SJSA1 (cell line): ENCODE results near the gene NANOS1. TPM values are rescaled to one million over a fixed set of nuclear protein-coding genes. Genes with fewer than 3 reads are reported as not detected.

Experiments
- DNase-seq, 2 experiments: peaks; one replicate each; pipeline ENCODE4 v3.0.0-alpha.2; 2015 to 2020; ENCODE audit warnings: low spot score in 2 of 2, low read depth in 1 of 2
- H3K27ac ChIP-seq: fragments of 250-450 bp; sonication (Bioruptor Pico); 2 replicates; pipeline ENCODE4 v1.5.1; 2020; ENCODE audit warnings: mild to moderate bottlenecking, moderate library complexity
- H3K27me3 ChIP-seq: fragments of 250-450 bp; sonication (Bioruptor Pico); replicated peaks from 2 replicates; pipeline ENCODE4 v1.5.1; 2020; ENCODE audit warnings: mild to moderate bottlenecking, moderate library complexity
- H3K36me3 ChIP-seq: fragments of 250-450 bp; sonication (Bioruptor Pico); 2 replicates; pipeline ENCODE4 v1.5.1; 2020; ENCODE audit warnings: mild to moderate bottlenecking
- H3K4me1 ChIP-seq: fragments of 250-450 bp; sonication (Bioruptor Pico); replicated peaks from 2 replicates; pipeline ENCODE4 v1.6.1; 2021; ENCODE audit warnings: mild to moderate bottlenecking
- H3K4me3 ChIP-seq: fragments of 250-450 bp; sonication (Bioruptor Pico); 2 replicates; pipeline ENCODE4 v1.5.1; 2020; ENCODE audit warnings: mild to moderate bottlenecking
- H3K9me3 ChIP-seq: fragments of 250-450 bp; sonication (Bioruptor Pico); replicated peaks from 2 replicates; pipeline ENCODE4 v1.5.1; 2020; ENCODE audit warnings: mild to moderate bottlenecking
- total RNA-seq: library from RNA; depleted of rRNA; stranded (reverse); fragments of >200 nt; shearing (Covaris generic); gene quantifications from 2 replicates; pipeline ENCODE4 v1.2.3, GENCODE V29; 2014; rRNA removed

NANOS1 gene, protein sequence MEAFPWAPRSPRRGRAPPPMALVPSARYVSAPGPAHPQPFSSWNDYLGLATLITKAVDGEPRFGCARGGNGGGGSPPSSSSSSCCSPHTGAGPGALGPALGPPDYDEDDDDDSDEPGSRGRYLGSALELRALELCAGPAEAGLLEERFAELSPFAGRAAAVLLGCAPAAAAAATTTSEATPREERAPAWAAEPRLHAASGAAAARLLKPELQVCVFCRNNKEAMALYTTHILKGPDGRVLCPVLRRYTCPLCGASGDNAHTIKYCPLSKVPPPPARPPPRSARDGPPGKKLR
- total RNA-seq = 0.71 and 2.7 TPM in 2 replicates

DNA sequence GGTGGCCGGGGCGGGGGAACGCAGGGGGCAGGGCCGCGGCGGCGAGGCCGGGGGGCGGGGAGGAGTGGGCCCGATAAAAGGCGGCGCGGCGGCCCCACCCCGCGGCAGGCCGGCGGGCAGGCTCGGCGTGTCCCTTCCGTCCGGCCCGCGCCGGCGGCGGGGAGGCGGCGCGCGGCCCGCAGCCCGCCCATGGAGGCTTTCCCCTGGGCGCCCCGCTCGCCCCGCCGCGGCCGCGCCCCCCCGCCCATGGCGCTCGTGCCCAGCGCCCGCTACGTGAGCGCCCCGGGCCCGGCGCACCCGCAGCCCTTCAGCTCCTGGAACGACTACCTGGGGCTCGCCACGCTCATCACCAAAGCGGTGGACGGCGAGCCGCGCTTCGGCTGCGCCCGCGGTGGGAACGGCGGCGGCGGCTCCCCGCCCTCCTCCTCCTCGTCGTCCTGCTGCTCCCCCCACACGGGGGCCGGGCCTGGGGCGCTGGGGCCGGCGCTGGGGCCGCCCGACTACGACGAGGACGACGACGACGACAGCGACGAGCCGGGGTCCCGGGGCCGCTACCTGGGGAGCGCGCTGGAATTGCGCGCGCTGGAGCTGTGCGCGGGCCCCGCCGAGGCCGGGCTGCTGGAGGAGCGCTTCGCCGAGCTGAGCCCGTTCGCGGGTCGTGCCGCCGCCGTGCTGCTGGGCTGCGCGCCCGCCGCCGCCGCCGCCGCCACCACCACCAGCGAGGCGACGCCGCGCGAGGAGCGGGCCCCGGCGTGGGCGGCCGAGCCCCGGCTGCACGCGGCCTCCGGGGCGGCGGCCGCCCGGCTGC is at the start of gene NANOS1:
Gene NANOS1, plus strand, starts transcription at position 102 of the 808 bp plus-strand sequence. Its CDS starts 88 bp downstream, at position 190.
- peak in 1 of 2 experiments; percentile 46 for DNase-seq
- H3K4me3 ChIP-seq = peak within 1 kb of the TSS; percentile 54
- H3K27ac ChIP-seq = no peak within 1 kb of the TSS
- H3K36me3 ChIP-seq = peaks cover 34% of the 10 kb centered on the region
- H3K4me1 ChIP-seq = peaks cover 44% of the 10 kb centered on the region
- H3K27me3 ChIP-seq = no peaks in the 10 kb centered on the region
- H3K9me3 ChIP-seq = no peaks in the 10 kb centered on the region

DNA sequence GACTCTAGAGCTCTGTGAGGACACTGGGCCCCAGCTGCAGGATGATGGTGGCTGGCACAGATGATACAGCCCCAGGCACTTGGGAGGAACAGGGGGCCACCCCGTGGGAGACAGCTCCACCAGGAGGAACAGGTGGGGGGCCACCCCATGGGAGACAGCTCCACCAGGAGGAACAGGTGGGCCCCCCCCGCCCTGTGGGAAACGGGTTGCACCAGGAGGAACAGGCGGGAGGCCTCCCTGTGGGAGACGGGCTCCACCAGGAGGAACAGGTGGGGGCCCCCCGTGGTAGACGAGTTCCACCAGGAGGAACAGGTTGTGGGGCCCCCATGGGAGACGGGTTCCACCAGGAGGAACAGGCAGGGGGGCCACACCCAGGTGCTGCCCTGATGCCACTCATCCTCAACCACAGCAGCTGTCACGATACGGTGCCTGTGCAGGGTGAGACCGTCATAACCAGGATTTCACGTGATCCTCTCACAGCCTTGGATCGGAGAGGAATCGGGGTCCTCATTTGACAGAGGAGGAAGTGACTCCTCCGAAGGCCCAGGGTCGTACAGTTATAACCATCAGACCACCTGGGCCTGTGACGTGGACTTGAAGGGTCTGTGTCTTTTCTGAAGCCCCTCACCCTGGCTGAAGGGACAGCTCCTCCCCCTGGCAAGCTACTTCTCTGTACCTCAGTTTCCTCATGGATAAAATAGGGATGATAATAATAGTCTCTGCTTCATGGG is 49.2 kb upstream of the NANOS1 start:
- H3K4me3 ChIP-seq = no peak overlapping the region
- H3K27ac ChIP-seq = no peak overlapping the region
- H3K27me3 ChIP-seq = no peaks in the 10 kb centered on the region
- H3K36me3 ChIP-seq = no peaks in the 10 kb centered on the region
- peak in 1 of 2 experiments; percentile 43 for DNase-seq
- no peaks in the 10 kb centered on the region for H3K4me1 ChIP-seq
- H3K9me3 ChIP-seq = no peaks in the 10 kb centered on the region

DNA sequence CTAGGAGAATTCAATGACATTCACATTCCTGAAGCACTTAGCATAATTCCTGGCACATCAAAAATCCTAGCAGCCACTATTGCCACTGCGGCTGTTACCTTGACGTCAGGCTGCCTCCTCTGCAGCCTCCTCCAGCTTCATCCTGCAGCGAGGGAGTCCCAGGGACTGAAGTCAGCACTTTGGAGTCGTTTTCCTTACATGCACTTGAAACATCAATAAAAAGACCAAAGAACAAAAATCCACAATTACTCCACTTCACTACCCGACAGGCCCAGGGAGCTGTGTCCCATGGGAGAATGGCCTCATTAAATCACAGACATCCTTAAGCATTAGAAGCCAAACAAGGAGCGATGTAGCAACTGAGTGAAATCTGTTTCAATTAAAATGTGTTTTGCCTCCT is 48.6 kb upstream of the NANOS1 start:
- no peaks in the 10 kb centered on the region for H3K9me3 ChIP-seq

DNA sequence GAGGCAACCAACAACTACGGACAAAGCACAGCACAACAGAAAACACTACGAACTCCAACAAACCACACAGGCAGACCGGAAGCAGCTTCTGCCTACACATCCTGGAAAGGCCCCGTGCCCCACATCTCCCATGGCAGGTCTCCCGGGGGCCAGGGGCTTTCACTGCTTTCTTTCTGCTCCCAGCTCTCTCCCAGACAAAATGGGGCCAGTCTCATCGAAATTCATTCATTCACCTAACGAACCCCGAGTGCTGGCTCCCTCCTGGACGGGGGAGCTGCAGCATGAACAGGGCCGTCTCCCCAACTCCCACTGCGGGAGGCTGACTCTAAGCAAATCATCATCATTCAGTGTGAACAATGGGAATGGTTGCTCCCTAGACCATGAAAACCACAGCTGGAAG is 47.6 kb upstream of the NANOS1 start:
- no peak overlapping the region for H3K27ac ChIP-seq
- no peaks in the 10 kb centered on the region for H3K36me3 ChIP-seq
- H3K4me1 ChIP-seq = no peaks in the 10 kb centered on the region
- no peaks in the 10 kb centered on the region; the same call in 1 of the 2 replicates for H3K27me3 ChIP-seq
- peak in 1 of 2 experiments; percentile 19 for DNase-seq
- no peaks in the 10 kb centered on the region for H3K9me3 ChIP-seq
- H3K4me3 ChIP-seq = no peak overlapping the region

More for the DNA sequence above, 48.6 kb upstream of the NANOS1 start:
- Histone ChIP-seq H3K27me3 (no peaks in the 10 kb centered on the region; the same call in 1 of the 2 replicates), H3K36me3 (no peaks in the 10 kb centered on the region), H3K4me1 (no peaks in the 10 kb centered on the region), H3K27ac (no peak overlapping the region), H3K4me3 (no peak overlapping the region)
- DNase-seq = no peak

DNA sequence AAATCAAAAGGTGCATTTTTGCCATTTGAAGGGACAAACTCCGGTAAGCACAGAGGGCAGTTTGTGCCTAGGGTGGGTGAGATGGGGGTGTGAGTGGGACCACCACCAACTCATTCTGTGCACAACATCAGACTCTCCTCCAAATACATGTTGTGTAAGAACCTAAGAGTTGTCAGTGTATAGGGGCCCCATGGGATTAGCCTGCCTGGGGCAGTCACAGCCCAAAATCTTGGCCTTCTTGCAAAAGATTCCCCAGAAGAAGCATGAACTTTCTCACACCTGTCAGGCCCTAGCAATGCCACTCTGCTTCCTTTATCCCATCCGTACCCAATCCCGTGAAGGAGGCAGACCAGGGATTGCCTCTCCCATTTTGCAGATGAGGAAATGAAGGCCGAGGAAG is 47.1 kb upstream of the NANOS1 start:
- H3K27me3 ChIP-seq = no peaks in the 10 kb centered on the region; the same call in 1 of the 2 replicates
- H3K4me1 ChIP-seq = no peaks in the 10 kb centered on the region
- no peak overlapping the region for H3K4me3 ChIP-seq
- H3K9me3 ChIP-seq = no peaks in the 10 kb centered on the region
- no peak overlapping the region for H3K27ac ChIP-seq
- H3K36me3 ChIP-seq = no peaks in the 10 kb centered on the region
- peak in 1 of 2 experiments; percentile 30 for DNase-seq

DNA sequence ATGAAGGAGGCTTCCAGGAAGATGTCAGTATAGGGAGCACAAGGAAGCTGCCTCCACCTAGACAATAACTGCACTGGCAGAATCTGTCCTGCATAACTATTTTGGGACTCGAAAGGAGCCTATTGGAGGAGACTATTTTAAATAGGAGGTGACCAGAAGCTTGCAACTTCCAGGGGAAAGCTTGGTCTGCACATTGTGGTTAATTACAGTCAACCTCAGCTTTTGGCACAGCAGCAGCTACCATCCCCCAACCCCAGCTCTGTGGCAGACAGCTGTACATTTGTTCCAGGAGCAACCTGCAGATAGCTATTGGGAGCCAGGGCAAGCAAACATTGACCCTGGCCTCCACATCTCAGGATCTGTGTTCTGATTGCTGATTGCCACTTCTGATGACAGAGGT is 46.3 kb upstream of the NANOS1 start:
- DNase-seq = peak in 1 of 2 experiments; percentile 24
- Histone ChIP-seq H3K36me3 (no peaks in the 10 kb centered on the region), H3K4me3 (no peak overlapping the region), H3K27me3 (no peaks in the 10 kb centered on the region; the same call in 1 of the 2 replicates), H3K4me1 (no peaks in the 10 kb centered on the region), H3K9me3 (no peaks in the 10 kb centered on the region), H3K27ac (no peak overlapping the region)

DNA sequence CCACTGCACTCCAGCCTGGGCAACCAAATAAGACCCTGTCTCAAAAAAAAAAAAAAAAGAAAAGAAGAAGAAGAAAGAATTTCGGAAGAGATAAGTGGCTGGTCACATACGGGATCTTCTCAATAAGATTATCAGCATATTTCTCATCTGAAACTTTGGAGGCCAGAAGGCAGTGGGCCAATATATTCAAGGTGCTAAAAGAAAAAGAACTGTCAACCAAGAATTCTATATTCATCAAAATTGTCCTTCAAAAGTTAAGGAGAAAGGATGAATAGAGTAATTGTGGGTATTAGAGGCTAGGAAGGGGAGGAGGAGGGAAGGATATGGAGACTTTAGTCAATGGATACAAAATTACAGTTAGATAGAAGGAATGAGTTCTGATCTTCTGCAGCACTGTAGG is 43.9 kb upstream of the NANOS1 start:
- Histone ChIP-seq H3K4me3 (no peak overlapping the region), H3K27me3 (no peaks in the 10 kb centered on the region; the same call in 1 of the 2 replicates), H3K9me3 (no peaks in the 10 kb centered on the region; the same call in 1 of the 2 replicates), H3K27ac (no peak overlapping the region), H3K4me1 (no peaks in the 10 kb centered on the region), H3K36me3 (no peaks in the 10 kb centered on the region)
- DNase-seq = no peak

DNA sequence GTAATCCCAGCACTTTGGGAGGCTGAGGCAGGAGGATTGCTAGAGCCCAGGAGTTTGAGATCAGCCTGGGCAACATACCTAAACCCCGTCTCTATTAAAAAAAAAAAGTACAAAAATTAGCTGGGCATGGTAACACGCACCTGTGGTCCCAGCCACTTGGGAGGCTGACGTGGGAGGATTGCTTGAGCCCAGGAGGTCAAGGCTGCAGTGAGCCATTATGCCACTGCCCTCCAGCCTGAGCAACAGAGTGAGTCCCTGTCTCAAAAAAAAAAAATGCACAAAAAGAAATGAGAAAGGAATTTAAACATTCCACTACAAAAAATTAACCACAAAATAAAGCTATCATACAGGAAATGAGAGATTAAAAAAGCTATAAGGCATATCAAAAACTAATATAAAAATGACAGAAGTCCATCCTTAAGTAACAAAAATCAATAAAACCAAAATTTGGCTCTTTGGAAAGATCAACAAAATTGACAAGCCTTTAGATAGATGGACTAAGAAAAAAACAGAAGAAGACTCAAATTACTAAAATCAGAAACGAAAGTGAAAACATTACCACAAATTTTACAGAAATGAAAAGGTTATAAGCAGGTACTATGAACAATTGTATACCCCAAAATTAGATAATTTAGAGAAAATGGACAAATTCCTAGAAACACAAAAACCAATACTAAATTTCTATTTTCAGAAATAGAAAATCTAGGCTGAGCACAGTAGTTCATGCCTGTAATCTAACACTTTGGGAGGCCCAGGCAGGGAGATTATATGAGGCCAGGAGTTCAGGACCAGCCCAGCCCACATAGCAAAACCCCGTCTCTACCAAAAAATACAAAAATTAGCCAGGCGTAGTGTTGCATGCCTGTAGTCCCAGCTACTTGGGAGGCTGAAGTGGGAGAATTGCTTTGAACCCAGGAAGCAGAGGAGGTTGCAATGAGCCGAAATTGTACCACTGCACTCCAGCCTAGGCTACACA is 42.4 kb upstream of the NANOS1 start:
- no peaks in the 10 kb centered on the region for H3K36me3 ChIP-seq
- H3K9me3 ChIP-seq = no peaks in the 10 kb centered on the region; the same call in 1 of the 2 replicates
- H3K4me1 ChIP-seq = no peaks in the 10 kb centered on the region
- no peak overlapping the region for H3K27ac ChIP-seq
- H3K27me3 ChIP-seq = peaks cover 4% of the 10 kb centered on the region; the same call in 1 of the 2 replicates
- no peak for DNase-seq
- no peak overlapping the region for H3K4me3 ChIP-seq

DNA sequence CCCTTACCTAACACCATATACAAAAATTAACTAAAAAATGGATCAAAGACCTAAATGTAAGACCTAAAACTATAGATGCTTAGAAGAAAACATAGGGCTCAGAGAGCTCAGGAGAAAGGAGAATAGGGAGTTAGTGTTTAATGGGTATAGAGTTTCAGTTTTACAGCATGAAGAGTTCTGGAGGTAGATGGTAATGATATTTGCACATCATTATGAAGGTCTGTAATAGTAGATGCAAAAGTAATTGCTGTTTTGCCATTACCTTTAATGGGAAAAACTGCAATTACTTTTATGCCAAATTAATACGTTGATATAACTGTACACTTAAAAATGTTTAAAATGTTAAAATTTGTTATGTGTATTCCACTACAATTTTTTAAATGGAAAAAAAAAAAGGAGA is 39.2 kb upstream of the NANOS1 start:
- Histone ChIP-seq H3K36me3 (no peaks in the 10 kb centered on the region), H3K4me1 (no peaks in the 10 kb centered on the region), H3K9me3 (no peaks in the 10 kb centered on the region; the same call in 1 of the 2 replicates), H3K4me3 (no peak overlapping the region), H3K27ac (no peak overlapping the region), H3K27me3 (peaks cover 4% of the 10 kb centered on the region; the same call in 1 of the 2 replicates)
- DNase-seq = no peak

DNA sequence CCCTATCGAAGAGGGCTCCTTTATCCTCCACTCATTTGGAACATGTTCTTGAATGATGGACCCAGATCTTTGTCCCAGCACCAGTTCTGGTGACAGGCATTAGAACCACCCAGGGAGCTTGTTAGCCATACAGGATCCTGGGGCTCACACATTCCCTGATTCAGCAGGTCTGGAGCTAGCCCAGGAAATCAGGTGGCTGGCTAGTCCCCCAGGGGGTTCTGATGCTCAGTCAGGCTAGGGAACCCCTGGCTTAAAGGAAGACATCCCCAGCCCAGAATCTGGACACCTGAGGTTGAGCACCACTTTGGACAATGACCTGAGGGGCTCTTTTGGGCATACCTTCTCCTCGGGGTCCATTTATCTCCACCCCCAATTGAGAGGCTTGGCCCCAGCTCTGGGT is 37.0 kb upstream of the NANOS1 start:
- H3K4me3 ChIP-seq = no peak overlapping the region
- no peaks in the 10 kb centered on the region for H3K4me1 ChIP-seq
- DNase-seq = peak in 1 of 2 experiments; percentile 15
- H3K9me3 ChIP-seq = no peaks in the 10 kb centered on the region; the same call in 1 of the 2 replicates
- H3K36me3 ChIP-seq = no peaks in the 10 kb centered on the region
- H3K27ac ChIP-seq = no peak overlapping the region
- peaks cover 14% of the 10 kb centered on the region for H3K27me3 ChIP-seq

DNA sequence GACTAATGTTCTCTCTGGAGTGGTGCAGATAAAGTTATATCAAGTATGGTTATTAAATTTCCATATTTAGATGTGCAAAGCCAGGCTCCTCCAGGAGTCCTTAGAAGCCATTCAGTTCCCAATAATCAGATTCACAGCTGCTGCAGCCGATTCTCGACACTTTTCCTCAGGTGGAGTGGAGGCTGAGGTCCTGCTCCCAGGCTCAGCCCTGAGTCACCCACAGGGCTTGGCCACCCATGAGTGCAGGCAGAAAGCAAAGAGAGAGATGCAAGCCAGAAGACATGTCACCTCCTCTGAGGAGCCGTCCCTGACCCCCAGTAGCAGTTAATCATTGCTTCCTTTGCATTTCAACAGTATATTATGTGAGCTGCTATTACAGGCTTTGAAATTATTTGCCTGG is 36.3 kb upstream of the NANOS1 start:
- no peaks in the 10 kb centered on the region for H3K4me1 ChIP-seq
- DNase-seq = peak in 1 of 2 experiments; percentile 25

DNA sequence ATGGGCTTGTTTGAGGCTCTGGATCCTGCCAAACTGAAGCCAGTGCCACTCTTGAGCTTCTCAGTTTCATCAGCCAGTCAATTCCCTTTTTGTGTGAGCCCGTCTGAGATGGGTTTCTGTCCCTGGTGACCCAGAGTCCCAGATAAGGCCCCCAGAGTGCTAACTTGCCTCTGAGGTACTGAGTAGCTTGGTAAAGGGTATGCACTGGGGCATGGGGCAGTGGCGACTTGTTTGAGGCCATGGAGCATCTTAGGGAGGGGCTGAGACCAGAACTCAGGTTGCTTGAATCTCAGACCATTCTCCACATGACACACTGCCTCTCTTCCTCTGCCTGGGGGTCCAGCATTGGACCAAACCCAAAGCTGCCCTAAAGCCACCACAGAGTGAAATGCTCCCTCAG is 35.2 kb upstream of the NANOS1 start:
- Histone ChIP-seq H3K27me3 (peaks cover 14% of the 10 kb centered on the region), H3K36me3 (no peaks in the 10 kb centered on the region), H3K4me3 (no peak overlapping the region), H3K27ac (no peak overlapping the region), H3K9me3 (no peaks in the 10 kb centered on the region; the same call in 1 of the 2 replicates), H3K4me1 (no peaks in the 10 kb centered on the region)
- no peak for DNase-seq

More for the DNA sequence above, 36.3 kb upstream of the NANOS1 start:
- Histone ChIP-seq H3K36me3 (no peaks in the 10 kb centered on the region), H3K4me3 (no peak overlapping the region), H3K9me3 (no peaks in the 10 kb centered on the region; the same call in 1 of the 2 replicates), H3K27me3 (peaks cover 14% of the 10 kb centered on the region), H3K27ac (no peak overlapping the region)
